HG02798 (cell line): ENCODE results near the gene RBM22.
"Not testable (repeated sequence)": the region's sequence is repeated elsewhere in the genome, so short reads cannot be mapped to it uniquely, and the experiment has no call there.

Experiments used
- ATAC-seq: cut with Tn5 transposase; IDR thresholded peaks from one replicate; pipeline ENCODE4 v1.9.1; 2021; ENCODE audit warnings: mild to moderate bottlenecking; ENCODE audit not compliant: unreplicated experiment, poor library complexity

RBM22 gene

GRCh38 chr5:150700594-150701377 lies at the start of gene RBM22:
Gene RBM22 (minus strand): TSS chr5:150701062. CDS start chr5:150700985, 77 bp downstream.
- ATAC-seq: peak; percentile 98

DNA sequence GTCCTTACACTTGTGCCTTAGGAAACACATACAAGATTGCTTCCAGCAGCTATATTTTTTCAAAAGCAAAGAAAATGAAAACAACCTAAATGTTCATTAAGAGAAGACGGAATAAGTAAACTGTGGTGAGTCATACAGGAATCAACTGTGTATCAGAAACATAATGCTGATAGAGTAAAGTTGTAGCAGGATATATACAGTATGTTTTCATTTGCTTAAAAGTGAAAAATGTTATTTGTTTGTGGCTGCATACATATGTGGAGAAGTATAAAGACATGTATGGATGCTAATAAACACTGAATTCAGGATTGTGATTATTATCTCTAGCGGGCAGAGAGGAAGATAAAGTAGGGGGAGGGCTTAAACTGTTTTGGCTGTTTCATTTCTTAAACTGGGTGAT lies 49.6 kb upstream of the RBM22 start:
- no peak for ATAC-seq

- not testable (repeated sequence) for ATAC-seq
These were observed 42.3 kb upstream of the RBM22 start for GRCh38 chr5:150743142-150743488.

- ATAC-seq: not testable (repeated sequence)
These were observed 41.7 kb upstream of the RBM22 start for GRCh38 chr5:150742455-150743141.

GRCh38 chr5:150740992-150741391 lies 40.1 kb upstream of the RBM22 start:
- ATAC-seq: no peak

DNA sequence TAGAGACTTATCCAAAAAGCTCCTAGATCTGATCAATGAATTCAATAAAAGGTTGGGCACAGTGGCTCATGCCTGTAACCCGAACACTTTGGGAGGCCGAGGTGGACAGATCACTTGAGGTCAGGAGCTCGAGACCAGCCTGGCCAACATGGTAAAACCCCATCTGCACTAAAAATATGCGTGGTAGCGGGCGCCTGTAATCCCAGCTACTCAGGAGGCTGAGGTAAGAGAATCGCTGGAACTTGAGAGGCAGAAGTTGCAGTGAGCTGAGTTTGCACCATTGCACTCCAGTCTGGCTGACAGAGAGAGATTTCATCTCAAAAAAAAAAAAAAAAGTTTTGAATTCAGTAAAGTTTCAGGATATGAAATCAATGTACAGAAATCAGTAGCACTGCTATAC lies 38.0 kb upstream of the RBM22 start:
- ATAC-seq: no peak

DNA sequence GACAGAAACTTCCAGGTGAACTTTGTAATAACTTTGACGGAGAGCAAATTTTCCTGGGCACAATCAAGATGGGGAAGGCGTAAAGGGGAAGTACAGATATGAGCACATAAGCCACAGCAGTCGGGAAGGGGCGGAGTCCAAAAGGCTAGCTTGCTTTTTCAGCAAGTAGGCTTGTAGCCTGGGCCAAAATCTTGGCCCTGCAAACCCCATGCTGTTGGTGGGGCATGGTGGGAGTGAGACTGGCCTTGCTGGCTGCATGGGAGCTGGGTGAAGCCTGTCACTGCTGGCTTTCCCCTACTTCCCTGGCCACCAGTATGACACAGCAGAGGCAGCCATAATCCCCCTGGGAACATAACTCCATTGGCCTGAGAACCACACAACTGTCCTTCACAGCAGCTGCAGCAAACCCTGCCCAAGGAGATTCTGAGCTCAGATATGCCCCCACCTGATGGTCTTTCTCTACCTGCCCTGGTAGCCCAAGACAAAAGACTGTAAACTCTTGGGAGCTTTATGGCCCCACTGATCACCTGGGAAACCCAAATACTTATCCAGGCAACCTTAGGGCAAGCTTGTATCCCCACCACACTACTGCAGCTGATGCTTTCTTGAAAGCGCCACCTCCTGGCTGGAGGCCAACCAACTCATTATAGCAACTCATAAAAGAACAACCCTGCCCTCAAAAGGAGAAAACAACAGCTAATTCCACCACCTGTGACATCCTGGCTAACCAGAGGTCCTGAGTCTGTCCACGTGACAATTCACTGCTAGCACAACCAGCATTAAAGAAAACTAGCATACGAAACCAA lies 33.9 kb upstream of the RBM22 start:
- peak; percentile 82 for ATAC-seq

GRCh38 chr5:150731669-150732242 lies 30.9 kb upstream of the RBM22 start:
- ATAC-seq: no peak

DNA sequence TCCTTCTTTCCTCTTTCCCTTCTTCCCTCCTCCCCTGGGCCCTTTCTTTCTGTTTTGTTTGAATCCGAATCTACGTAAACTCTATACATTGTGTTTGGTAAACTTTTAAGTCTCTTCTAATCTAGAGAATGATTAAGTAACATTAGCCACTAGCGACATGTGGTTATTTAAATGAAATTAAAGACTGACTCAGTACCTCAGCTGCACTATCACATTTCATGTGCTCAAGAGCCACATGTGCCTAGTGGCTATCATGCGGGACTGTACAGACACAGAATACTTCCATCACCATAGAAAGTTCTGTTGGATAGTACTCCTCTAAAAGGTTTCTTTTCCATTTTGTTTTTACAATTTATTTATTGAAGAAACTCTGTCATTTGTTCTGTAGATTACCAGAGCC lies 29.0 kb upstream of the RBM22 start:
- no peak for ATAC-seq

DNA sequence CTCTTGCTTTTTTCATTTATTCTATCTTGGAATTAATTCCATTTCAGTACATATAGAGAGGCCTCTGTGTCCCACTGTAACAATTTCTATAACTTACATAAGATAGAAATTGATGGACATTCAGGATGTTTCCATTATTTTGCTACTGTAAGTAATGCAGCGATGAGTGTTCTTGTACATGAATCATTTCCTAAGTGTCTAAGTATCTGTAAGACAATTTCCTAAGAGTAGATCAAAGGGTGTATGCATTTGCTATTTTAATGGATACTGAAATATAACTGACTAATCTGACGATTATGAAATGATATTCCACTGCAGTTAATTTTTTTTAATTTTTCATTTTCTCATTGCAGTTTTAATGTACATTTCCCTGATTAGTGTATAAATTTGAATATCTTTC lies 23.0 kb upstream of the RBM22 start:
- no peak for ATAC-seq

DNA sequence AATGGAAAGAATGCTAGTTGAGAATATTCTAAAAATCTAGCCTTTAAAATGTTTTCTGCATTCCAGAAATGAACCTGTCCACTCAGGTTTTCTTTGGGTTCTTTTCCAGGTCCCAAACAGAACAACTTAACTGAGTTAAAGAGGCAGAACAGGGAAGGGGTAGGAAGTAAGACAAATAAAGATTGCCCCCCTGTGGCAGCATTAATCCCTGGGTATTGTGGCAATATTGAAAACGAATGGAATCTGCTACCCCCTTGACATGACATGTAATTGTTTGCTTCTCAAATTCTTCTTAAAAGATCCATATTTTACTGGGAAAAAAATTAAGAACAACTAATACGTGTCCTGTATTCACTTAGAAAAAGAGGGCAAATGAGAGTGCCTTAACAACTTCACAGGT lies 9.3 kb upstream of the RBM22 start:
- ATAC-seq: no peak

GRCh38 chr5:150706776-150707390 lies 6.0 kb upstream of the RBM22 start:
- no peak for ATAC-seq

- ATAC-seq: no peak
These were observed 2.9 kb upstream of the RBM22 start for GRCh38 chr5:150703762-150704161.

- no peak for ATAC-seq
These were observed 642 bp downstream of the RBM22 start for GRCh38 chr5:150700246-150700593.

GRCh38 chr5:150694612-150695011 lies 6.2 kb downstream of the RBM22 start:
- no peak for ATAC-seq

DNA sequence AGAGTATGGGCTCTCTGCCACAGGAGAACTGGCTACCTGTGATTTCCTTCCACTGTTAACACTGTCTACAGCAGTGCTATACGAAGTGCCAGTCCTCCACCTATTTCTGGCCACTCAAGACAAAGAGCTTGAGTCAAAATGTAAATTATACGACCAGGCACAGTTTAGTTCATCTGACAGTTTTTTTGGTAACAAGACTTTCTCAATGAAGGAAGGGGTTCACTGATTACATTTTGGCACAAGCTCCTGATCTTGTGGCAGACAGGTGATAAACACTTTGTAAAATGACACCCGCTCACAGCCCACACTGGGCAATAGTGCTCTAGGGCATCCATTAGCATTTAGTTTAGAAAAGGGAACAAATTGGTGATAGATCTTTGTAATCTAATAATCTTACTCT lies 8.6 kb downstream of the RBM22 start:
- no peak for ATAC-seq

- no peak for ATAC-seq
These were observed 10.1 kb downstream of the RBM22 start for GRCh38 chr5:150690760-150691159.

DNA sequence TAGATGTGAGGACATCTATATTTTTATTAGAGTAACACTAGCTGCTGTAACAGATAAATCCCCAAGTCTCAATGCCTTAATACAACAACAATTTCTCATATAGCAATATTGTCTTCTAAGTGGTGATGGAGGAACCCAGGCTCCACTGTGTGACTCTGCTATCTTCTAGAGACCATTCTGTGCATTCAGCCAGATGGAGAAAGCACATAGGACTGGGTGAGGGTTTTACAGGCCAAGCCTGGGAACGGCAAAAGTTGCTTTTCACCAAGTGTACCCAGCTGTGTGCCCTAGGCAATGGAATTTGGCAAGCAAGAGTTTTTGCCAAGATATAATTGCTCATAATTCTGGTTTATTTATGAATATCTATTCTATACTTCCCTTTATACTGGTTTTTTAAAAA lies 11.7 kb downstream of the RBM22 start:
- no peak for ATAC-seq

- ATAC-seq: no peak
These were observed 24.3 kb downstream of the RBM22 start for GRCh38 chr5:150676578-150676977.

- ATAC-seq: no peak
These were observed 25.8 kb downstream of the RBM22 start for GRCh38 chr5:150675069-150675468.
